ENCODE measurements around the gene PCSK5. TPM values are rescaled to one million over a fixed set of nuclear protein-coding genes. Genes with fewer than 3 reads are reported as not detected.
"Not testable (repeated sequence)": the region's sequence is repeated elsewhere in the genome, so short reads cannot be mapped to it uniquely, and the experiment has no call there.

Gene PCSK5
- polyA plus RNA-seq, 4 donors: 13.9 to 16.3 (median 15.0) TPM

DNA sequence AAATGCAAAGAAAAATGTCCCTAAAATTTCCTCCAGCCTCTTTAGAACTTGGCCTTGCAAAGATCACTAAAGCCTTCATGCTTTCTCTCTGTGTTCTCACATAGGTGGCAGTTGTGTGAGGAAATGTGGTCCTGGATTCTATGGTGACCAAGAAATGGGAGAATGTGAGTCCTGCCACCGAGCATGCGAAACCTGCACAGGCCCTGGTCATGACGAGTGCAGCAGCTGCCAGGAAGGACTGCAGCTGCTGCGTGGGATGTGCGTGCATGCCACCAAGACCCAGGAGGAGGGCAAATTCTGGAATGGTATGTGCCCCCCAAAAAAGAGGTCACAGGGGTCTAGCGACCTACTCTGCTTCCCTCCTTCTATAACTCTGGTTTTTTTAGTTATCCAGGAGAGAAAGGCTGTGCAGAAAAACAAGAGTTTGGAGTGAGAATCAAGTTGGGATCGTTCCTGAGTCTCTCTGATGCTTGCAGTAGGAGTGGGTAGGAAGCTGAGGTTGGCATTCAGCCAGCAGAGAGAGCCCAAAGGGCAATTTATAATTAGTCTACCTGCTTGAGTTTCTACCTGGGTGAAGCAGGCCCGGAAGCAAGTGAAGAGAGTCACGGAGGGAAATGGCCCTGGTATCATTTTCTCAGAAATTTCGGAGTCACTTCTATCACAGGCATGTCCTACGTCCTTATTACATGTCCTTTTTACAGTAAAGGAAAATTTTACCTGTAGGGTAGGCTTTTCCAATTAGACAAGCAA, 406.3 kb downstream of the PCSK5 start:
- DNase-seq (ENCODE audit: low read depth in 4 of 4, low spot score in 3 of 4): no peak

DNA sequence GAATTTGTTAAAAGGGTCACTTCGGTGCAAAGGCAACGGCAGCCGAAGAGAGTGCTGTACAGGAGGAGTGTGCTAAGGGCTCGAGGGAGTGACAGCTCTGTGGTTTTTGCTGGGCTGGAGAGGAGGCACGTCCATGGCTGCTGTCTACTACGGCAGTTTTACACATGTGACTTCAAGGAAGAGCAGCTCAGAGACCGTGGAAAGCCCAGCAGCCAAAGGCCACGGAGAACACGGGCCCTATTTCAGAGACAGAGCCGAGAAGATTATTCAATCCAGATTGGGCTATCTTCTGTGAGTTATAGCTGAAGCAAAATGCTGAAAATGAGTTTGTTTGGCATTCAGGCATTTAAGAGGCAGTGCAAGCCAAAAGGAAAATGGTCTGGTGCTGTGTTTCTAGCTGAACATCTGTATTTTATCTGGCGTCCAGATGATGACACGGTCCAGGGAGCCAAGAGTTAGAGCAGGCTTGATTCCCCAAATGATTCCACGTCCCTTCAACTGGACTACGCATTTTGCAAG, 407.3 kb downstream of the PCSK5 start:
- peak in 2 of 4 donors; percentile 16 to 22 for DNase-seq (ENCODE audit: low read depth in 4 of 4, low spot score in 3 of 4)

DNA sequence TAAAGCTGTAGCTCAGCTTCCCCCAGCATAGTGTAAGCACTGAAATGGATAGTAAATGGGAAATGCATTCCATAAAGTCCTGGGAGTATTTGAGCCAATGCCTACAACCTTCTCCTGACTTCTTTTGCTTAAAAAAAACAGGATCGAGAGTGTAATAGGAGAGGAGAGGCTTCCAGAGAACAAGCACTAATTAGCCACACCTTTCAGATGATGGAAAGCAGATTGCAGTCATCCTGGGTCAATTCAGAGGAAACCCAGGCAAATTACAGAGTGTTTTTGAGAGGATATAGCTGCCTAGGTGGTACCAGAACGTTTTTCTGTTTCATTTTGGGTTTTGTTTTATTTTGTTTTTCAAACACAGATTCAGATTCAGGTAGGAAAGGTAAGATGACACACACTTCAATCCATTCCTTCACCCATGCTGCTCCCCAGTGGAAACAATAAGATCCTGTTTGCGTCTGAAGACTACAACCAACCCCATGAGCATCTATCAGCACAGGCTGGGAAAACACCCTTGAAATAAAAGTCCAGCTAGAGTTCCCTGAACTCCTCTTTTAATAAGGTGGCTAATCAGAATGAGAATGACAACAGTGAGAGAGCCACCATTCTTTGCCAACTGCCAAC, 408.2 kb downstream of the PCSK5 start:
- DNase-seq (ENCODE audit: low read depth in 4 of 4, low spot score in 3 of 4): no peak

DNA sequence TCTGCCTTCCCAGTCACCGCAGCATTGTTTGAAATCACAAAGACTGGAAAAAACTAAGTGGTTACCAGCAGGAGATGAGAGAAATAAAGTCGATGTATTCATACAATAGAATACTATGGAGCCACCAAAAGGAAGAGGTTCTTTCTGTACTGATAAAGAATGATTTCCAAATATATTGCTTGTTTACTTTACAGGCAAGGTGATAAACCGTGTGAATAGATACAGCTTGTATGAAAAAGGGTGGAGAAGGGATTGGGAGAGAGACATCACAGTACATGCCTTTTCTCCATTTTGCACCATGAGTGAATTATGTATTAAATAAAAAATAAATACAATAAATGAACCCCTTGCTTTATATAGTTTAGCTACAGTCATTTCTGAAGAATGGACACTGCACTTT, 412.1 kb downstream of the PCSK5 start:
- no peak for DNase-seq (ENCODE audit: low read depth in 4 of 4, low spot score in 3 of 4)

DNA sequence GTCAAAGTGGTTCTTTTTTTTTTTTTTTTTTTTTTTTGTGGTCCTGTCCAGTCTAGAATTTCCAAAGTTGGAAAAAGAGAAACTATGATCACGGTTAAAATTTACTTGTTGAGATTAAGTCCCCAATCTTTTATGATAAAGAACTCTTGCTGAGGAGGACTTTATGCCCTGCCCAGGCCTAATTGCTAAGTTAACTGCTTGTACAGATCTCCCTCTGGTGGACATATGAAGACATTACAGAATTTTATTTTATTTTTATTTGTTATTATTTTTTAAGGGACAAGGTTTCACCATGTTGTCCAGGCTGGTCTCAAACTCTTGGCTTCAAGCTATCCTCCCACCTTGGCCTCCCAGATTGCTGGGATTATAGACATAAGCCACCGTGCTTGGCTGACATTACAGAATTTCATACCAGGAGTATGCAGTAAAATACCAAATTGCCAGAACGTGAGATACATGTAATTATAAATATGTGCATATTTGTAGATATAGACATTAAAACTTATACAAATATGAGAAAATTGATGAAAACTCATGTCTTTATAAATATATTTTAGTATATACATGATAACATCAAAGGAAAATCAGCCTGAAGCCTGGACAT, 412.6 kb downstream of the PCSK5 start:
- DNase-seq (ENCODE audit: low read depth in 4 of 4, low spot score in 3 of 4): peak in 3 of 4 donors; percentile 15 to 20 (median 20)

DNA sequence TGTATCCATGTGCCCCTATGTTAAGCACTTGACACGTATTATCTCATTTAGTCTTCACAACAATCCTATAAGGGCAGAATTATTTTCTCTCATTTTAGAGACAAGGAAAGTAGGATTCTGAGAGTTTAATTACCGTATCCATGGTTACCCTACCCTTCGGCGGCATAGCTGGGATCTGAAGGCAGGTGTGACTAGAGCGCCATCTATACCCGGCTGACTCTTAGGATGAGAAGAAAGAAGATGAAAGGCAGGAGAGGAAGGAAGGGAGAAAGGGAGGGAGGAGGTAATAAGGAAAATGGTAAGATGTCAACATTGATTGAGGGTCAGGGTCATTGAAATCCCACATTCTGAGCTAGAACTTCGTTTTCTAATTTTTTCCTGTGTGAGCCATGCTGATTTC, 416.6 kb downstream of the PCSK5 start:
- not testable (repeated sequence) for DNase-seq (ENCODE audit: low read depth in 4 of 4, low spot score in 3 of 4)

DNA sequence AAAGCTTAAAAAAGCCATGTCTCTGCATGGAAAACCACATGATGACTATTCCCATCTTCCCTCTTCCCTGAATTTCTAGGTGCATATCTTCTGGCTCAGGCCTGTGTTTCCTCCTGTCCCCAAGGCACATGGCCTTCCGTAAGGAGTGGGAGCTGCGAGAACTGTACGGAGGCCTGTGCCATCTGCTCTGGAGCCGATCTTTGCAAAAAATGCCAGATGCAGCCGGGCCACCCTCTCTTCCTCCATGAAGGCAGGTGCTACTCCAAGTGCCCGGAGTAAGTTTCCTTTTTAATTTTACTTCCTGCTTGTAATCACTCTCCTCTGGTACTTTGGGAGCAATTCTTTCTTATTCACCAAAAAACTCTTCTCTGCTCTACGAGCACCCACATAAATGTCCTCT, 420.1 kb downstream of the PCSK5 start:
- DNase-seq (ENCODE audit: low read depth in 4 of 4, low spot score in 3 of 4): no peak

DNA sequence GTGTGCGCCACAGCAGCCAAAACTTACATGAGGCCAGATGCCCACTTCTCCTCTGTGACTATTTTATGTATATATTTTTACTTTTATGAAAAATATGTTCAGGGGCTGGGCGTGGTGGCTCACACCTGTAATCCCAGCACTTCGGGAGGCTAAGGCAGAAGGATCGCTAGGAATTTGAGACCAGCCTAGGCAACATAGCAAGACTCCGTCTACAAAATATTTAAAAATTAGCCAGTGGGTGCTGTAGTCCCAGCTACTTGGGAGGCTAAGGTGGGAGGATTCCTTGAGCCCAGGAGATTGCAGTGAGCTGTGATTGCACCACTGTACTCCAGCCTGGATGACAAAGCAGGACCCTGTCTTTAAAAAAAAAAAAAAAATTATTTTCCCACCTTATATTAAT, 420.5 kb downstream of the PCSK5 start:
- DNase-seq (ENCODE audit: low read depth in 4 of 4, low spot score in 3 of 4): no peak

DNA sequence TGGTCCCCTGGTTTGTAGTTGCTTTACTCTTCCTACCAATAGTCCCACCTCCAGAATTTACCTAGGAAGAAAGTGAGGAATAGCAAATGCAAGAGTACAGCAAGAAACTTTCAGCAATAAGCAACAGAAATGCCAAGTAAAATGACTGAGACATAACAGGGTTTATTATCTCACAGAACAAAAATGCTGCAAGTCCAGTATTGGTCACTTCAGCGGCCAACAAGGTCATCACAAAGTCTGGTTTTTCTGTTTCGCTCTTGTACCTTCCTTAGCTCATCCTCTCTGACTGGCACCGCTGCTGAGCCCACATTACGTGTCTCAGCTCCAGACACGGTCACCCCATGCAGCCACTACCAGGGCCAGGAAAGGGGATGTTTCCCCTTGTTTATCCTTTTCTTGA, 421.1 kb downstream of the PCSK5 start:
- DNase-seq (ENCODE audit: low read depth in 4 of 4, low spot score in 3 of 4): no peak

DNA sequence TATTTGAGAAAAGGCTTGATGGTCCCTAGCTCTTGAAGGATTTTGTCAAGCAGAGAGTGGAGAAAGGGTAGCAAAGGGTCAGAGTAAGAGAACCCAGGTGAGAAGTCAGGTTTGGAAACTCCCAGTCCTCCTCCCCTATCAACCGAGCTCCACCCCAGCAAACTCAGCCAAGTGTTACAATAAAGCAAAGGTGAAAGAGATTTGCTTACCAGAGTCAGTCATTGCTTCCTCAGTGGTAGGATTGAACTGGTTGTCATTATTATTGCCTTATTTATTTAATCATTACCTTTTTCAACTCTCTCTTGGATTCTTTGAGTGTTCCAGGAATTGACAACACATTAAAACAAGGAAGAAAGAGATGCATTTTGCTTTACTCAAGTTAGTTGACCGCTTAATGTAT, 423.3 kb downstream of the PCSK5 start:
- no peak for DNase-seq (ENCODE audit: low read depth in 4 of 4, low spot score in 3 of 4)

DNA sequence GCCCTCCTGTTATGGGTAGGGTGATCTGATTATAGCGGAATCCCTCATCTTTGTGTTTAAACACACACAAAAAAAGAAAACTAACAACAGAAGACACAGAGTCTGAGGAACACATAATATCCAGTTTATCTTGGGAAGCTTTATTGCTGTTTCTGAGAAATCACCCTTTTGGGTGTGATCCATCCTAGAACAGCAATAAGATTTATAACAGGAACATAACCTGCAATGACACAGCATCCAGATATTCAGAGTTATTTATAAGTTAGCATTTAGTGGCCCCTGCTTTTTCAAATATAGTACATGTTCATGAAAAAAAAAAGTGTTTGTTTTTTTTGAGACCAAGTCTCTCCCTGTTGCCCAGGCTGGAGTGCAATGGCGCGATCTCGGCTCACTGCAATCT, 423.8 kb downstream of the PCSK5 start:
- no peak for DNase-seq (ENCODE audit: low read depth in 4 of 4, low spot score in 3 of 4)

DNA sequence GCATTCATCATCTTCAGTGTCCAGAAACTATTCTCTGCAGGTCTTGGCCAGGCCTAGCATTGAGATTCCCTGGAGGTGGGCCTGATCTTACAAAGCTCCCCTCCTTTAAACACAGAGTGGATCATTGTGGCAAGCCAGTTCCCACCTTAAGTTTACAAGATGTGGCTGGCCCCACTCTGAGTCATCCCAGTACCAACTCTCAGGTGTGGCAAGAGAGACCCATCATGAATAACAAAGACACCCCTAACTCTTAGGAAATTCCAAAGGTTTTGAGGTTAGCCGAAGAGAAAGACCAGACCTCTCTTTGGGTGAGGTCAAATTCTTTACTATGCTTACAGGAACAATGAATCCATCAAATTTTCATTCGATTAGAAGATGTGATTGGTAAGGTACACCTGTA, 425.6 kb downstream of the PCSK5 start:
- DNase-seq (ENCODE audit: low read depth in 4 of 4, low spot score in 3 of 4): no peak

DNA sequence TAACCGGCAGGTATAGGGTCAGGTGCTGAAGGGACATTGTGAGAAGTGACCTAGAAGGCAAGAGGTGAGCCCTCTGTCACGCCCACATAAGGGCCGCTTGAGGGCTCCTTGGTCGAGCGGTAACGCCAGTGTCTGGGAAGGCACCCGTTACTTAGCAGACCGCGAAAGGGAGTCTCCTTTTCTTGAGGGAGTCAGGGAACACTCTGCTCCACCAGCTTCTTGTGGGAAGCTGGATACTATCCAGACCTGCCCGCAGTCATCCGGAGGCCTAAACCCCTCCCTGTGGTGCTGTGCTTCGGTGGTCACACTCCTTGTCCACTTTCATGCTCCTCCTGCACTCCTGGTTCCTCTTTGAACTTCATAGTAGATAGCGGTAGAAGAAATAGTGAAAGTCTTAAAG, 429.0 kb downstream of the PCSK5 start:
- DNase-seq (ENCODE audit: low read depth in 4 of 4, low spot score in 3 of 4): not testable (repeated sequence)

DNA sequence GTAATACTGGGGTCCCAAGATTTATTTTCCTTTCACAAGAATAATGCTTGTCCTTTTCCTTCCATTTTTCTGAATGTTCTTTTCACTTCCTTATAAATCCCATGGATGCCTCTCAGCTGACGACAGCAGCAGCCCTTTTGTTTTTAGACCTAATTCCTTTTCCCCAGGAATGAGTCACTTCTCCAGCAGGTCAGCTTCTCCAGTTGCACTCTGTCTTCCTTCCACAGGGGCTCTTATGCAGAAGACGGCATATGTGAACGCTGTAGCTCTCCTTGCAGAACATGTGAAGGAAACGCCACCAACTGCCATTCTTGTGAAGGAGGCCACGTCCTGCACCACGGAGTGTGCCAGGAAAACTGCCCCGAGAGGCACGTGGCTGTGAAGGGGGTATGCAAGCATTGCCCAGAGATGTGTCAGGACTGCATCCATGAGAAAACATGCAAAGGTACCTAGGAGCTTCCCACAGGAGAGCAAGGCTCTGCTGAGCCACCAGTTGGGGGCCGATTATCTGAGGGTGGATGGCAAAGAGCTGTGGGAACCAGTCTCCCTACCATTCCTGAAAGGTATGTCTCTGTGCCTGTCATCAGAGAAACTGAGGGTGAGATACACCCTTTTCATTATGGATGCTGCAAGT, 430.8 kb downstream of the PCSK5 start:
- no peak for DNase-seq (ENCODE audit: low read depth in 4 of 4, low spot score in 3 of 4)

DNA sequence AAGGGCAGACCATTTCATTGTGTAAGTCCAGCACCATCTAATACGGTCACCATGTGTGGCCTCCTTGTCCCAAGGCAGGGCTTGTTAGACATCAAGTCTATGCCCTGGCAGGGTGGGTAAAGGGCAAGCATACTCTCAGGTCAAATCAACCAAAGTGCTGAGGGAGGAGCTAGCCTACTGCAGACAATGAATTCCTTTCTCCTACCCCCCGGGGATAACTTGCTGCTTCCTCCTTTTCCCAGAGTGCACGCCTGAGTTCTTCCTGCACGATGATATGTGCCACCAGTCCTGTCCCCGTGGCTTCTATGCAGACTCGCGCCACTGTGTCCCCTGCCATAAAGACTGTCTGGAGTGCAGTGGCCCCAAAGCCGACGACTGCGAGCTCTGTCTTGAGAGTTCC, 432.3 kb downstream of the PCSK5 start:
- DNase-seq (ENCODE audit: low read depth in 4 of 4, low spot score in 3 of 4): no peak

DNA sequence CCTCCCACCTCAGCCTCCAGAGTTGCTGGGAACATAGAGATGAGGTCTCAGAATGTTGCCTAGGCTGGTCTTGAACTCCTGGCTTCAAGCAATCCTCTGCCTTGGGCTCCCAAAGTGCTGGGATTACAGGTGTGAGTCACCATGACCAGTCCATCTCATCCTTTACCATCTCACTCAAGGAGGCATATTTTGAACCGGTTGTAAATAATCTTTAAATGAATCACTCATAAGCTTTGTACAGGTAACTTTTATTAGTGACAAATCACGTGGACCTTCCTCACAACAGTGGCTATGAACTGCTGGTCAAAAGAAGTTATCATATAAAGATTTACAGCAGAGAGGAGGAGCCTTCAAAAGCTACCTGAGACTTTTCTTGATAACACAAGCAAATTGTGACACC, 433.0 kb downstream of the PCSK5 start:
- DNase-seq (ENCODE audit: low read depth in 4 of 4, low spot score in 3 of 4): no peak

DNA sequence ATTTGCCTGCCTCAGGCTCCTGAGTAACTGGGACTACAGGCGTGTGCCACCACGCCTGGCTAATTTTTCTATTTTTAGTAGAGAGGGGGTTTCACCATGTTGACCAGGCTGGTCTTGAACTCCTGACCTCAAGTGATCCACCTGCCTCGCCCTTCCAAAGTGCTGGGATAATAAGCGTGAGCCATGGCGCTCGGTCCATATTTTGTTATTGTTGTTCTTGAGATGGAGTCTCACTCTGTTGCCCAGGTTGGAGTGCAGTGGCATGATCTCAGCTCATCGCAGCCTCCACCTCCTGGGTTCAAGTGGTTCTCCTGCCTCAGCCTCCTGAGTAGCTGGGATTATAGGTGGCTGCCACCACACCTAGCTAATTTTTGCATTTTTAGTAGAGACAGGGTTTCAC, 433.6 kb downstream of the PCSK5 start:
- not testable (repeated sequence) for DNase-seq (ENCODE audit: low read depth in 4 of 4, low spot score in 3 of 4)

DNA sequence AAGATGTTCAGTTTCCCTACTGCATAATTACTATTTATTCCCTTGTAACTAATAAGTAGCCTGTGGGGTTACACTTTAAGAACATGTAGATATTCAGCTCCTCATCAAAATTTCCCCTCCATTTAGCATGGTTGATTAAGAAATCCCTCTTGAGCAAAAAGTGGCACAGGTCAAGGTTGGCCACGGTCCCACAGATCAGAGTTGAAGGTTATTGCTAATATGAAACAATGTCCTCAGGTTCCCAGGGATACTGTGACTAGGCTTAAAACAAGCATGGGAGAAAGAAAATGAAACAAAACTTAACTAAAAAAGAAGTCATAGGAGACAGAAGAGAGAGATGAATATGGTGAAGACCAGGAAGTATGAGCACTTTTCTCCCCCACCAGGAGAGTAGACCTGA, 439.6 kb downstream of the PCSK5 start:
- DNase-seq (ENCODE audit: low read depth in 4 of 4, low spot score in 3 of 4): no peak

DNA sequence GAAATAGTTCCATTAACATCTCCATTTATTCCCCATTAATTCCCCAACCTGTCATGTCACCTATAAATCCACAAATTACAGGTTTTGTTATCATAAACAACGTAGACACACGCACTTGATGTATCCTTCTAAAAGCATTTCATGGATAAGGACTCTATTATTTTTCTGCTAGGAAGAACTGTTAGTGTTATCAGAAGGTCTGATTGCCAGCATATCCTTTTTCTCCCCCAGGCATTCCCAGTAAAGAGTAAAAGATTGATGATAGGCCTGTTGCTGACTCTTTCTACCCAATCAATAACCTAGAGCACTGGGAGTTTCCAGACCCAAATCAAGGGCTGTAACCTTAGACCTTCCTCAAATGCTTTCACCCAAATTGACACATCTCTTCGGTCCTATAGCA, 442.9 kb downstream of the PCSK5 start:
- DNase-seq (ENCODE audit: low read depth in 4 of 4, low spot score in 3 of 4): no peak

DNA sequence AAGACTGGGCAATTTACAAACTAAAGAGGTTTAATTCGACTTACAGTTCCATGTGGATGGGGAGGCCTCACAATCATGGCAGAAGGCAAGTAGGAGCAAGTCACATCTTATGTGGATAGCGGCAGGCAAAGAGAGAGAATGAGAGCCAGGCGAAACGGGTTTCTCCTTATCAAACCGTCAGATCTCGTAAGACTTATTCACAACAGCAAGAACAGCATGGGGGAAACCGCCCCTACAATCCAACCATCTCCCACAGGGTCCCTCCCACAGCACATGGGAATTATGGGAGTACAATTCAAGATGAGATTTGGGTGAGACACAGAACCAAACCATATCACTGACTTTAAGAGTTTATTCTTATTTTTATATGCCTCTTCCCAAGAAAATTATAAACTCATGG, 443.5 kb downstream of the PCSK5 start:
- no peak for DNase-seq (ENCODE audit: low read depth in 4 of 4, low spot score in 3 of 4)

DNA sequence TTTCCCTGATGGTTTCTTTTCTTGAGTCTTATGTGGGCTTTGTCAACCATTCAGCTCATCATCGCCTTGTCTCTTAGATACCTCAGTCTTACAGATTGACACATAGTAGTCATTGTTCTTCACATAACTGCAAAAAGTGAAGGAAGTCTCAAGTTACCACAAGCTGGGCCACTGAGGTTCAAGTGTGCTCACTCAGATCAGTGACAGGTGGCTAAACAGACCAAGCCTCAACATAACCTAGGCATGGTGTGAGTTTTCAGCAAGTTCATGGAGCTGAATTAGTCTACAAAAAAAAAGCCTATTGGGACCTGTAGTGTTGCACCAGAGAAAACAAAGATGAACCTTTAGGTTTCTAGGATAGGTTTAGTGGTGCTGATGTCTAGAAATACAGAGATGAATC, 445.6 kb downstream of the PCSK5 start:
- no peak for DNase-seq (ENCODE audit: low read depth in 4 of 4, low spot score in 3 of 4)
